Type B pancreatic cell (in vitro differentiated cells): ENCODE results near the gene TTC9C. TPM values are rescaled to one million over a fixed set of nuclear protein-coding genes. Genes with fewer than 3 reads are reported as not detected.
"Not testable (repeated sequence)": the region's sequence is repeated elsewhere in the genome, so short reads cannot be mapped to it uniquely, and the experiment has no call there.

Experiments used
- DNase-seq: peaks from one replicate; pipeline ENCODE4 v3.0.0; 2021; ENCODE audit warnings: mixed read lengths; ENCODE audit not compliant: unreplicated experiment; ENCODE audit errors: extremely low spot score
- H3K27ac Mint-ChIP-seq: 2 replicates; pipeline ENCODE4 v1.8.0; 2021; ENCODE audit warnings: mild to moderate bottlenecking, mixed read lengths
- H3K27me3 Mint-ChIP-seq: 2 replicates; pipeline ENCODE4 v1.8.0; 2021; ENCODE audit warnings: mixed read lengths
- H3K36me3 Mint-ChIP-seq: 2 replicates; pipeline ENCODE4 v1.8.0; 2021; ENCODE audit warnings: mixed read lengths
- H3K4me1 Mint-ChIP-seq: one replicate; pipeline ENCODE4 v1.8.0; 2021; ENCODE audit warnings: mixed read lengths; ENCODE audit not compliant: unreplicated experiment
- H3K4me3 Mint-ChIP-seq: 2 replicates; pipeline ENCODE4 v1.8.0; 2021; ENCODE audit warnings: mild to moderate bottlenecking, mixed read lengths
- H3K9me3 Mint-ChIP-seq: 2 replicates; pipeline ENCODE4 v1.8.0; 2021; ENCODE audit warnings: mixed read lengths
- CTCF ChIP-seq: fragments of 200-600 bp; sonication (generic); conservative IDR thresholded peaks from 2 replicates; pipeline ENCODE4 v1.5.0; 2021; ENCODE audit warnings: antibody characterized with exemption, mild to moderate bottlenecking
- total RNA-seq: library from RNA; stranded (reverse); gene quantifications from 2 replicates; pipeline ENCODE4 v1.2.1, GENCODE V29; 2021; ENCODE audit warnings: low replicate concordance

The TTC9C gene
- total RNA-seq, 1 donor from 2014 or later: 39.0 TPM

DNA sequence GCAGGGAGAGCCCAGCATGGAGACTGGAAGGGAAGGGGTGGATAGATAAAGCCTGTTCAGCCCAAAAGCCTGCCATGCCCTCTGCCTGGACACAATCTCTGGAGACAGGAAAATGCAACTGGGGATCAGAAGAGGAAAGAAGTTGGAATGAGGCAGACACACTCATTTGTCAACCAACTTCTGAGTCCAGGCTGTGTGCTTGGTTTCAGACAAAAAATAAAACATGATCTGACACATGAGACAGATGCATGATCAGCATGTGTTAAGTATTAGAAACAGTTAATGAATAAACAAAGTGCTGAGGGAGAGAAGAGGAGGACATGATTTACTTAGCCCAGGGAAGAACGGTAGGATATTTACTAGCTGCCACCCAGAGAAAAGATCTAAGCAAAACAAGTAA is 39.8 kb upstream of the TTC9C start:
- H3K27me3 Mint-ChIP-seq: no peaks in the 10 kb centered on the region
- no peaks in the 10 kb centered on the region for H3K9me3 Mint-ChIP-seq
- no peak overlapping the region for H3K4me3 Mint-ChIP-seq
- no peak for TF ChIP-seq CTCF
- peaks cover 13% of the 10 kb centered on the region for H3K36me3 Mint-ChIP-seq
- DNase-seq: no peak
- H3K27ac Mint-ChIP-seq: no peak overlapping the region
- H3K4me1 Mint-ChIP-seq: peaks cover 9% of the 10 kb centered on the region

DNA sequence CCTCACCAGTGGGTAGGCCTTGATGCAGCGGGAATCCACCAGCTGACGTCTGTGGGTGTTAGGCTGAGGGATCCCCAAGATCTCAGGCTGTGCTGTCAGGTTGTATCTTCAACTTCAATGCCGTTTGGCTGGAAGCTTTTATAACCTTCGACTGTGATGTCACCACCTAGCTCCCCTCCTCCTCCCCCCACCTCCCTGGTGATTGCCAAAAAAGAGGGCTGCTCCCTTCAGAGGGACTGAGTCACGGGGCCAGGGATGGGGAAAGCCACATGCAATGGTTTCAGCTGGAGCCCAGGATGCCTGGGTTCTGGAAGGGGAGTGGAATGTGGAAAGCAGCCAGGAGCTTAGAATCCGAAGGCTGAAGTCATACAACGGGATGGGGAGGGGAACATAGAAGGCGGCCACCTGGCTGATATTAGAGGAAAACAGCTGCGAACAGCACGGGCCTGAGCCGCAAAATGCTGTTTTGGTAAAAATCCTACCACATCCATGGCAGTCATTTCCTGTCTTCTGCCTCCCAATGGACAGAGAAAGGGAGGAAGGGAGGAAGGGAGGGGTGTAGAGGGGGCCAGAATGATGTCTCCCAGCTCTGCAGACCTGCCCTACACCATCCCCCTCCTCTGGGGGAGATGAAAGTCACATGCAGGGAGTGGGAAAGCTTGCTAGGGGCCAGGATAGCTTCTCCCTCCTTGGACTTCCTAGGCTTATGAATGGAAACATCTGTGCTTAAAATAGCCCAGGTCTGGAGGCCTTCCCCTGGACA is 38.7 kb upstream of the TTC9C start, which contains the start of gene LRRN4CL:
Gene LRRN4CL, minus strand, starts transcription at position 110 of the 763 bp plus-strand sequence. CDS start 1,022 bp downstream, outside the sequence.
- Mint-ChIP-seq H3K36me3 (peaks cover 15% of the 10 kb centered on the region), H3K27me3 (no peaks in the 10 kb centered on the region), H3K4me3 (peak within 1 kb of the TSS; percentile 58), H3K9me3 (no peaks in the 10 kb centered on the region), H3K27ac (peak within 1 kb of the TSS; percentile 29), H3K4me1 (peaks cover 10% of the 10 kb centered on the region)
- no peak for DNase-seq
- TF ChIP-seq CTCF: no peak

DNA sequence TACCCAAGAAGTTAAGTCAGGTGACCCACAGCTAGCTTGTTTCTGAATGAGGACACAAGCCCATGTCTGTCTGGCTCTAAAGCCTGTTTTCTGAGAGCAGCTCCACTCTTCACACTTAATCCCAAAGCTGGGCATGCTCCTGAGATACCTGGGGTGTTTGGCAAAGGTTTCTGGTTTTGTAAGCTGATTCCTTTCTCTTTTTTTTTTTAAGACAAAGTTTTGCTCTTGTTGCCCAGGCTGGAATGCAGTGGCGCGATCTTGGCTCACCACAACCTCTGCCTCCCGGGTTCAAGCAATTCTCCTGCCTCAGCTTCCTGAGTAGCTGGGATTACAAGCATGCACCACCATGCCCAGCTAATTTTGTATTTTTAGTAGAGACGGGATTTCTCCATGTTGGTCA is 34.7 kb upstream of the TTC9C start:
- H3K27ac Mint-ChIP-seq, H3K4me3 Mint-ChIP-seq, DNase-seq, H3K9me3 Mint-ChIP-seq, H3K27me3 Mint-ChIP-seq: not testable (repeated sequence)
- Mint-ChIP-seq H3K4me1 (peaks cover 11% of the 10 kb centered on the region), H3K36me3 (peaks cover 24% of the 10 kb centered on the region)

DNA sequence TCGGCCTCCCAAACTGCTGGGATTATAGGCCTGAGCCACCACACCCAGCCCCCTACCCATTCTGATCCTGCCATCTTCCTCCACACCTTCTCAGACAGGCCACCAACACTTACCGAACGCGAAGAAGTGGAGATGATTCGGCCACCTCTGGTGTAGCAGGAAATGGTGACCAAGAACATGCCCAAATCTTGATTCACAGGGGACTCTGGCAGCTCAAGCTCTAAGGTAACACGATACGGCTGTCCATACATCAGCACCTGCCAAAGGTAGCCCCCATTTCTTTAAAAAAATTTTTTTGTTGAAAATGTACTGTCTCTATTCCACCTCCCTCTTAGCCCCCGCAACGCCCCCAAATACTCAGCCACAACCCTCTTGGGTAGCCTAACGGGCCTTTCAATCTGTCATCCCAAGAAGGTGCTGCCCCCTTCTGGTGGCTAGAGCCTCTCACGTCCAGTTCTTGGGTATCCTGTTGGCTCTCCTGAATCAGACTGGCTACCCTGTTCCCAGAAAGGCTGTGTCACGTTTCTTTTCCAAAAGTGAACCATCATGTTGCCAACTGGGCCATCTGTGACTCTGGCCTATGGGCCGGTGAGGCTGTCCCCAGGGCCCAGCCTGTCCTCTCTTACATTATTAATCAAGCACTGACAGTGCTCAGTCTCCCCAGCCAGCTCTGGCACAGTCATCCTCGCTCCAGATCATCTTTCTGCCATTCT is 33.7 kb upstream of the TTC9C start:
- peak; percentile 88 for TF ChIP-seq CTCF
- no peak overlapping the region for H3K27ac Mint-ChIP-seq
- peaks cover 26% of the 10 kb centered on the region for H3K36me3 Mint-ChIP-seq
- no peaks in the 10 kb centered on the region for H3K9me3 Mint-ChIP-seq
- DNase-seq: no peak
- H3K4me1 Mint-ChIP-seq: peaks cover 9% of the 10 kb centered on the region
- no peak overlapping the region for H3K4me3 Mint-ChIP-seq
- H3K27me3 Mint-ChIP-seq: no peaks in the 10 kb centered on the region

DNA sequence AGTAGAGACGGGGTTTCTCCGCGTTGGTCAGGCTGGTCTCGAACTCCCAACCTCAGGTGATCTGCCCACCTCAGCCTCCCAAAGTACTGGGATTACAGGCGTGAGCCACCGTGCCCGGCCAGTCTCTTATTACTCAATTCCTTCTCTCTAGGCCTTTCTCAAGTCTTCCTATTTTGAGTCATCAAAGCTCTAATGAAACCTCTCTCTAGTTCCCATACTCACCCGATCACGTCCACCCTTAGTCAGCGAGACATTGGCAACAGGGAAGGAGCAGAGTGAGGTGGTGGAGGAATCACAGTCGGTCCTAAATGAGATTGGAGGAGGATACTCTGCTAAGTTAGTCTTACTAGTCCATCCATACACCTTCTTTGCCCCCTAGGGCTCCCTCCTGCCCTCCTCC is 26.0 kb upstream of the TTC9C start:
- no peak for DNase-seq
- no peak overlapping the region for H3K4me3 Mint-ChIP-seq
- H3K4me1 Mint-ChIP-seq: peaks cover 12% of the 10 kb centered on the region
- H3K27ac Mint-ChIP-seq: no peak overlapping the region
- no peaks in the 10 kb centered on the region for H3K27me3 Mint-ChIP-seq
- H3K9me3 Mint-ChIP-seq: no peaks in the 10 kb centered on the region
- H3K36me3 Mint-ChIP-seq: peaks cover 16% of the 10 kb centered on the region
- no peak for TF ChIP-seq CTCF

GRCh38 chr11:62703921-62704320 is 24.4 kb upstream of the TTC9C start:
- H3K27ac Mint-ChIP-seq, H3K9me3 Mint-ChIP-seq, H3K4me3 Mint-ChIP-seq, DNase-seq, H3K27me3 Mint-ChIP-seq: not testable (repeated sequence)
- Mint-ChIP-seq H3K36me3 (peaks cover 12% of the 10 kb centered on the region), H3K4me1 (peaks cover 23% of the 10 kb centered on the region)
